Cardiac fibroblast (primary cell): ENCODE data around the gene PRR35.

Source experiments
- DNase-seq, 2 donors: peaks; one replicate each; pipeline versions ENCODE4 v3.0.0 to v3.0.0-alpha.2; 2010; ENCODE audit warnings: low read depth in 2 of 2
- H3K4me3 ChIP-seq, 2 donors: replicated peaks in 1 of 2; 1 replicate in 1 of 2; 2 replicates in 1 of 2; pipeline ENCODE4 v1.5.1; 2011; ENCODE audit warnings: low read depth in 2 of 2, low read length in 2 of 2, mild to moderate bottlenecking in 2 of 2, moderate library complexity in 1 of 2
- TF ChIP-seq, protein P1 (sequence below): IDR thresholded peaks from one replicate; pipeline ENCODE4 v1.5.1; 2011; ENCODE audit warnings: low read depth, mild to moderate bottlenecking, low read length, inconsistent platforms

Gene PRR35

DNA sequence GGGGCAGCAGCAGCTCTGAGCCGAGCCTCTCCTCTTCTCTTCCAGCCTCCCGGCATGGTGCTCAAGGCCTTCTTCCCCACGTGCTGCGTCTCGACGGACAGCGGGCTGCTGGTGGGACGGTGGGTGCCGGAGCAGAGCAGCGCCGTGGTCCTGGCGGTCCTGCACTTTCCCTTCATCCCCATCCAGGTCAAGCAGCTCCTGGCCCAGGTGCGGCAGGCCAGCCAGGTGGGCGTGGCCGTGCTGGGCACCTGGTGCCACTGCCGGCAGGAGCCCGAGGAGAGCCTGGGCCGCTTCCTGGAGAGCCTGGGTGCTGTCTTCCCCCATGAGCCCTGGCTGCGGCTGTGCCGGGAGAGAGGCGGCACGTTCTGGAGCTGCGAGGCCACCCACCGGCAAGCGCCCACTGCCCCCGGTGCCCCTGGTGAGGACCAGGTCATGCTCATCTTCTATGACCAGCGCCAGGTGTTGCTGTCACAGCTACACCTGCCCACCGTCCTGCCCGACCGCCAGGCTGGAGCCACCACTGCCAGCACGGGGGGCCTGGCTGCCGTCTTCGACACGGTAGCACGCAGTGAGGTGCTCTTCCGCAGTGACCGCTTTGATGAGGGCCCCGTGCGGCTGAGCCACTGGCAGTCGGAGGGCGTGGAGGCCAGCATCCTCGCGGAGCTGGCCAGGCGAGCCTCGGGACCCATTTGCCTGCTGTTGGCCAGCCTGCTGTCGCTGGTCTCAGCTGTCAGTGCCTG lies 14.0 kb downstream of the PRR35 start:
- DNase-seq: no peak

DNA sequence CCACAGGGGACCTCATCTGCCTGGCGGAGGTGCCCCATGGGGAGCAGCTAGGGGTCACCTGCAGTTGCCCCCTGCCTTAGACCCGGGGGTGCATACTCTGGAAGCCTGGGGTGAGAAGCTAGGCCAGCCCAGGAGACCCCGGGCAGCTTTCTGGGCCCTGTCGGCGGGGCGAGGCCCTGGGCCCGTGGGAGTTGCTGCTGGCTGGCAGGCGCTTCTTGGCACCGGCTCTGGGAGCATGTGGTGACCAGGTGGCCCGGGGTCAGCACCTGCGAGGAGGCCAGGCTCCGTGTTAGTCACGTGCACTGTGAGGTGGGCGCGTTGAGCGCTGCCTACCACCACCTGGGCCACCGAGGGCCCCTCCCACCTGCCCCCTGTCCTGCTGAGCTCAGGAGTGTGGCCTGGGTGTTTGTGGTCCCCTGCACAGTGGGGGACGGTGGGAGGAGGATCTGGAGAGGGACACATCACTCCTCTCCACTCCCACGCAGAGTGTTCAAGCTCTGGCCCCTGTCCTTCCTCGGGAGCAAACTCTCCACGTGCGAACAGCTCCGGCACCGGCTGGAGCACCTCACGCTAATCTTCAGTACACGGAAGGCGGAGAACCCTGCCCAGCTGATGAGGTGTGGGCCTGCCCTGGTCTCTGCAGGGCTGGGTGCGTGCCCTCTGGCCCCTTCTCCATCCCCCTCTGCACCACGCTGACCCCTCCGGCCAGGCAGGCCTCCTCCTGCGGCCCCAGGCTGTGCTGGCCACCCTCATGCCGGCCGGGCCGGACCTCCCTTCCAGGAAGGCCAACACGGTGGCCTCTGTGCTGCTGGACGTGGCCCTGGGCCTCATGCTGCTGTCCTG lies 15.4 kb downstream of the PRR35 start:
- H3K4me3 ChIP-seq: no peak overlapping the region
- DNase-seq: no peak
- TF ChIP-seq, protein P1, sequence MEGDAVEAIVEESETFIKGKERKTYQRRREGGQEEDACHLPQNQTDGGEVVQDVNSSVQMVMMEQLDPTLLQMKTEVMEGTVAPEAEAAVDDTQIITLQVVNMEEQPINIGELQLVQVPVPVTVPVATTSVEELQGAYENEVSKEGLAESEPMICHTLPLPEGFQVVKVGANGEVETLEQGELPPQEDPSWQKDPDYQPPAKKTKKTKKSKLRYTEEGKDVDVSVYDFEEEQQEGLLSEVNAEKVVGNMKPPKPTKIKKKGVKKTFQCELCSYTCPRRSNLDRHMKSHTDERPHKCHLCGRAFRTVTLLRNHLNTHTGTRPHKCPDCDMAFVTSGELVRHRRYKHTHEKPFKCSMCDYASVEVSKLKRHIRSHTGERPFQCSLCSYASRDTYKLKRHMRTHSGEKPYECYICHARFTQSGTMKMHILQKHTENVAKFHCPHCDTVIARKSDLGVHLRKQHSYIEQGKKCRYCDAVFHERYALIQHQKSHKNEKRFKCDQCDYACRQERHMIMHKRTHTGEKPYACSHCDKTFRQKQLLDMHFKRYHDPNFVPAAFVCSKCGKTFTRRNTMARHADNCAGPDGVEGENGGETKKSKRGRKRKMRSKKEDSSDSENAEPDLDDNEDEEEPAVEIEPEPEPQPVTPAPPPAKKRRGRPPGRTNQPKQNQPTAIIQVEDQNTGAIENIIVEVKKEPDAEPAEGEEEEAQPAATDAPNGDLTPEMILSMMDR: no peak

More for the DNA sequence above, 14.0 kb downstream of the PRR35 start:
- TF ChIP-seq, protein P1: no peak
- H3K4me3 ChIP-seq: no peak overlapping the region

GRCh38 chr16:576197-576822 lies 16.1 kb downstream of the PRR35 start:
- H3K4me3 ChIP-seq: no peak overlapping the region
- TF ChIP-seq, protein P1: no peak
- no peak for DNase-seq

GRCh38 chr16:576823-577201 lies 16.6 kb downstream of the PRR35 start:
- TF ChIP-seq, protein P1: no peak
- DNase-seq: no peak
- no peak overlapping the region for H3K4me3 ChIP-seq

DNA sequence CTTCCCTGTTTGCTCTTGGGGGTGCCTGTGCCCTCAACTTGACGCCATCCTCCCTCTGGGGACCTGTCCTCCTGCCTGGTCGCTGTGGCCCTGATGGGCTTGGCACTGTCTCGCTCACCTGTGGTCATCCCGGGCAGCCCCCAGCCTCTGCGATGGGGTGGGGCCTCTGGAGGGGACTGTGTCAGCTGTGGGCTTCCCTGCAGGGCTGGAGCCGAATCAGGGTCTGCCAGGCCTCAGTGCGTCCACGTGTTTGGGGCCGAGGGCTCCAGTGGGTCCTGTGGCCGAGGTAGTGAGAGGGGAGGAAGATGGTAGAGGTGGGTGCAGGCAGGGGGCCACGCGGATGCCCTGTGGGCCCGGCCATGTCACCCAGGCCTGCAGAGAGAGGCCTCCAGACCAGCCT lies 17.6 kb downstream of the PRR35 start:
- TF ChIP-seq, protein P1: no peak
- DNase-seq: no peak
- no peak overlapping the region for H3K4me3 ChIP-seq

DNA sequence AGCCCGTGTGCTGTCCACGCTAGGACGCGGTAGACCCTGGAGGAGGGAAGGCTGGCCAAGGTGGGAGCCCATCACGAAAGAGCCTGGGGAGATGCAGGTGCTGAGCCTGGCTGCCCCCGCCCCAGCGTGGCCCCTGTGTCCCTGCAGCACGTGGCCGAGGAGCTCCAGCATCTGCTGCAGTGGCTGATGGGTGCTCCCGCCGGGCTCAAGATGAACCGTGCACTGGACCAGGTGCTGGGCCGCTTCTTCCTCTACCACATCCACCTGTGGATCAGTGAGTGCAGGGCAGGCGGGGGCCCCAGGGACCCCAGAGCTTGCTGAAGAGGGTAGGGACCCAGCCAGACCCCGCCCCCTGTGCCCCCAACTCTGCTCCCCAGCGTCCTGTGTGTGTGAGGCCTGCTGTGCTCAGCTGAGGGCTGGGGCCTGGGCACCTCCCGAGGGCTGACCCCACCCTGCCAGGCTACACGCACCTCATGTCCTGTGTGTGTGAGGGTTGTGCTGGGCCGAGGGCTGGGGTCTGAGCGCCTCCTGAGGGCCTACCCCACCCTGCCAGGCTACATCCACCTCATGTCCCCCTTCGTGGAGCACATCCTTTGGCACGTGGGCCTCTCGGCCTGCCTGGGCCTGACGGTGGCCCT lies 18.2 kb downstream of the PRR35 start:
- TF ChIP-seq, protein P1: no peak
- no peak overlapping the region for H3K4me3 ChIP-seq
- DNase-seq: no peak
